Measurements from ENCODE around the gene EDC3.

Gene EDC3

GRCh38 chr15:74624020-74624602 lies 71.7 kb downstream of the EDC3 start:
- DNase-seq (ENCODE audit: low spot score): no peak

DNA sequence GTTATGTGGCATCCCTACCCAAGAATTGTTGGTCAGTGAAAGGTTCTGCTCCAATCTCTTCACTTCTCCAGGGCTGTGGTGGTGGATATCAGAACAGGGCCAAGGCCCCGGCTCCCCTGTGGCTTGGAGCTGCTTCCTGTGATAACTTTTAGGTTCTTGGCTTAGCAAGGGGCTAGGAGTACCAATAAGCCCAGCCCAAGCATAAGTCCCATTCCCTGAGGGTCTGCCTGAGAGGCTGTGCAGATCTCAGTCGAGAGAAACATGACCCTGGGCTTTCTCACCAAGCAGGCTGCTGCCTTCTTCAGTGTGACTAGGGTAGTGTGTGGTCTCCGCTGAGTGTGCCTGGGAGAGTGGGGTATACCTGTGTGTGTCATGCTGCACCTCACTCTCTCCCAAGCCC lies 73.1 kb downstream of the EDC3 start:
- DNase-seq (ENCODE audit: low spot score): no peak

GRCh38 chr15:74621936-74622335 lies 73.9 kb downstream of the EDC3 start:
- DNase-seq (ENCODE audit: low spot score): no peak

GRCh38 chr15:74621546-74621920 lies 74.3 kb downstream of the EDC3 start:
- no peak for DNase-seq (ENCODE audit: low spot score)

GRCh38 chr15:74620636-74621545 lies 74.9 kb downstream of the EDC3 start:
- peak; percentile 77 for DNase-seq (ENCODE audit: low spot score)

DNA sequence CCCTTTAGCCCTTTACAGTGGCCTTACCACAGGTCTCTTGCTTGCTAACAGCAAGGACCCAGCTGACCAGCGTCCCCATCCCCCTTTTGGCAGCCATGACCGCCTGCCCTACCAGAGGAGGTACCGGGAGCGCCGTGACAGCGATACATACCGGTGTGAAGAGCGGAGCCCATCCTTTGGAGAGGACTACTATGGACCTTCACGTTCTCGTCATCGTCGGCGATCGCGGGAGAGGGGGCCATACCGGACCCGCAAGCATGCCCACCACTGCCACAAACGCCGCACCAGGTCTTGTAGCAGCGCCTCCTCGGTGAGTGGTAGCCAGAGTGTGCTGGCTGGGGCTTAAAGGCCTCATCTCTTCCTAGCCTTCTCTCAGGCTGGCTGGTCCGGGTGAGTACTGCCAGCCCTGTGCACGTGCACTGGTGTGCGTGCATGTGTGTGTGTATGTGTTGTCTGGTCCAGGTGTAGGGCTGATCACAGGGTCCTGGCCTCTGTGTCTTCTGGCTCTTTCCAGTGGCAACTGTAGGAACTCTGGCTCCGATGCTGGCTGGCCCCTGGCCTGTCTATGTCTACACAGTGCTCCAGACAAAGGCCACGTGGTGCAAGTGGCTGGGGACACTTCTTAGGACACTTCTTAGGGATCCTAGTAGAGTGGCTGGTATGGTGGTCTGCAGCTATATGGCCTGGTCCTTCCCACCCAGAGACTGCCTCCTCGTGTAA lies 75.7 kb downstream of the EDC3 start:
- no peak for DNase-seq (ENCODE audit: low spot score)

DNA sequence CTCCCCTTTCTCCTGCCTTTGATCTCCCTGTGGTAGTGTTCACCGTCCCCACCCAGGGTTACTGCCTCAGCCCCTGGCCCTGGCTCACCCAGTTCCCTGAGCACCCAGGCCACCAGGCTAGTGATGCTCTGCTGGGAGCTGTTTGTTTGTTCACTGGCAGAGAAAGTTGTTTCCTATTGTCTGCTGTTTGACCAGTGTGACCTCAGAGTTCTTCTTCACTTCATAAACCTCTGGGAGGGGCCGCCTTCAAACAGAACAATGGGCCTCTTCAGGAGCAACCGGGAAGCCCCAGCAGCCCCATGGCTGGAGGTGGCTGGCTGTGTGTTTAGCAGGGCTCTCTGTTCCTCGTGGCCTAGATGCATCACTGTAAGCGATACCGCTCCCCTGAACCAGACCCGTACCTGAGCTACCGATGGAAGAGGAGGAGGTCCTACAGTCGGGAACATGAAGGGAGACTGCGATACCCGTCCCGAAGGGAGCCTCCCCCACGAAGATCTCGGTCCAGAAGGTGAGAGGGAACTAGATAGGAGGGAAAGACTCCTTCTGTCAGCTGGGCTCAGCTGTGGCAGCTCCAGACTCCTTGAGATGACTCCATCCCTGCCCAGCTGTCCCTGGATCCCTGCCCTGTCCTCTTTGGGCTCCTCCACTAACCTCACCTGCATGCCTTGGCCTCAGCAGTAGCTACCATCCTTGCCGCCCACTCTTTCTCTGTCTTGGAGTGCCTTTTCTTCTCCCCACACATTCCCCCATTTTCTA lies 76.8 kb downstream of the EDC3 start:
- peak; percentile 12 for DNase-seq (ENCODE audit: low spot score)

DNA sequence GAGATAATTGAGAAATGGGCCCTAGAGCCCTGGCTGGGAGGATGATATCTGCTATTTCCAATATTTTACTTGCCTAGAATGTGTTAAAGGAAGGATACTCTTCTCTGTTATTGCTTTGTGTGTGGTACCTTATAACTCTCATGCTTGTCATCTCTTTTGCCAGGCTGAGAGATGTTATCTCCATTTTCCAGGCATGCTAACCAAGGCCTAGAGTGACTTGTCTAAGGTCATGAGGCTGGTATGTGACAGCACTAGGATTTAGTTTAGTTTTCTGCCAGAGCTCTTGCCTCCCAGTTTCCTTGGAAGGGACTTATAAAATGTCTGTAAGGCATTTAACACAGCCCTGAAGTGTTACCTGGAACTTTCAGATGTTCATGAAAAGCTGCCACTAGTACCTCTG lies 78.8 kb downstream of the EDC3 start:
- no peak for DNase-seq (ENCODE audit: low spot score)

GRCh38 chr15:74616366-74616939 lies 79.4 kb downstream of the EDC3 start:
- DNase-seq (ENCODE audit: low spot score): peak; percentile 87

DNA sequence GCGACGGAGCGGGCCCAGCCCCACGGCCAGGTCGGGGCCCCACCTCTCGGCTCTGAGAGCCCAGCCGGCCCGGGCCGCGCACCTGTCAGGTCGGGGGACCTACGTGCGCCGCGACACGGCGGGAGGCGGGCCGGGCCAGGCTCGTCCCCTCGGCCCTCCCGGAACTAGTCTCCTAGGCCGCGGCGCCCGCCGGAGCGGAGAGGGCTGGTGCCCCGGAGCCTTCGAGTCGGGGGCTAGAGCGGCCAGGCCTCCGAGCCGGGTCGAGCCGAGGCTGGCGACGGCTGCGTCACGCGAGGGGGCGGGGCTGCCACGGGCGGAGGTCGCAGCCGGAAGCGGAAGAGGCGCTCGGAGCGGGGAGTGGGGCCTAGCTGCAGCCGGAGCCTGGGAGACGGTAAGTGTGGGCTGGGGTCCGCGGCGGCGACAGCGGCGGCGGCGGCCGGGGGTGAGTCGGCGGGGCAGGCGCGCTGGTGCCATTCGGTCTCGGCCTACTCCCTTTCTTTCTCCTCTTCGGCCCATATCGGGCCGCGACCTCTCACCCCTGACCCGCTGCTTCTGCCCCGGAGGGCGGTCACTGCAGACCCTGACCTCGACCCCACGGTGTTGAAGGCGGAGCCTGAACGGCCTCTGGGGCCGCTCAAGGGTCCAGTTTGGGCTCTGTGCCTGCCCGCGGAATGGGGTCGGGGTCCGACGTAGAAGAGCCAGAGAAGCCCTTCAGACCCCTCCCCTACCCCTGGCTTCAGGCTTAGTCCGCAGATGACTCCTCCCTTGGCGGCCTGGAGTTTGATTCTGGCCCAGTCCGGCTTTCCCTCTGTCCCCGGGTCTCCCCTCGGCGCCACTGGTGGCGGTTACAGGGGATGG lies 80.1 kb downstream of the EDC3 start, which contains the start of gene CLK3:
Gene CLK3, plus strand, starts transcription at position 329 of the 858 bp plus-strand sequence. CDS start 3,361 bp downstream, outside the sequence.
- DNase-seq (ENCODE audit: low spot score): peak; percentile 96

DNA sequence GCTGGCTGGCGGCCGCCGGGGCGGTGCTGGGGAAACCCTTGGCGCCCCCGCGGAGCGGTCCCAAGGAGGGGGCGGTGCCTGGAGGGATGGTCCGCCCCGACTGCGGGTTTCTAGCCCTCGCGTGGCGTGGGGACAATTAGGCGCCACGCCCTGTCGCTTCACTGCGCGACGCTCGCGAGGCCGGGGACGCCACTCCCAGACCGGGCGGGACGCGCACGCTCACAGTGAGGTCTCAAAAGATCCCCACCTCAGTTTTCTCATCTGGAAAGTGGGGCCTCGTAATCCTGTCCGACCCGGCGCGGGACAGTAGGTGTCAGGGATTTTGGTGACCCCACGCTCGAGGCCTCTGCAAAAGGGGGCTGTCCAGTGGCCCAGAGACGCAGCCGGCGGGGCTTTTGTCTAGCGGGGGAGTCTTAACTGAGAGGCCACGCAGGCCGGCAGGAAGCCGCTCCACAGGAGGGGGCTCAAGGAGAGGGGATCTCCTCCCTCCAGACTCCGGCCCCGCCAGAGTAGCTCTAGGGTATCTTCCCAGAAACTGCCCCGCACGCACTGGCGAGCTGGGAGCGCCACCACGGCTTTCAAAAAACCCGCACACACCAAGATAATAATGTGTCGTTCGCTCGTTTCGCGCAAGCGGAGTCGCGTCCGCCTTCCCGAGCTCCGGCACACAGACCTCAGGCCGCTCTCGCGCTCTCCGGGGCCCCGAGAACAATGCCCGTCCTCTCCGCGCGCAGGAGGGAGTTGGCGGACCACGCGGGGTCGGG lies 80.9 kb downstream of the EDC3 start:
- peak; percentile 79 for DNase-seq (ENCODE audit: low spot score)

DNA sequence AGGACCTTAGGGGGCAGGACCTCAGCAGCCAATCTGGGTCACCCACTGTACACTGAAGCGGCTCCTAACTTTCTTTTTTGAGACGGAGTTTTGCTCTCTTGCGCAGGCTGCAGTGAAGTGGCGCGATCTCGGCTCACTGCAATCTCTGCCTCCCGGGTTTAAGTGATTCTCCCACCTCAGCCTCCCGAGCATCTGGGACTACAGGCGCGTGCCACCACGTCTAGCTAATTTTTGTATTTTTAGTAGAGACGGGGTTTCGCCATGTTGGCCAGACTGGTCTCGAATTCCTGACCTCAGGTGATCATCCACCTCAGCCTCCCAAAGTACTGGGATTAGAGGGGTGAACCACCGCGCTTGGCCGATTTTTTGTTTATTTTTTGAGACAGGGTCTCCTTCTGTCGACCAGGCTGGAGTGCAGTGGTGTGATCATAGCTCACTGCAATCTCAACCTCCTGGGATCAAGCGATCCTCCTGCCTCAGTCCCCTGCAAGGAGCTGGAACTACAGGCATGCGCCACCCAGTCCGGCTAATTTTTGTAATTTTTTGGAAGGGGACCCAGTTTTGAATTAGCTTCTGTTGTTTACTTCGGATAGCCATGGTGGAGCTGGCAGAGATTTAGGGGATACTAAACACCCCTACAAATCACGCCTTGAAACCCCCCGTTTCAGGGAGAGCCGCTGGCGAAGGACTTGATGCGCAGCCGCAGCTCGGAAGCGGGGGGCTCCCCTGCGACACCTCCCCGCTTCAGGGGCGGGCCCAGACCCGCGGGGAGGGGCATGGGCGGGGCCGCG lies 81.7 kb downstream of the EDC3 start:
- no peak for DNase-seq (ENCODE audit: low spot score)

DNA sequence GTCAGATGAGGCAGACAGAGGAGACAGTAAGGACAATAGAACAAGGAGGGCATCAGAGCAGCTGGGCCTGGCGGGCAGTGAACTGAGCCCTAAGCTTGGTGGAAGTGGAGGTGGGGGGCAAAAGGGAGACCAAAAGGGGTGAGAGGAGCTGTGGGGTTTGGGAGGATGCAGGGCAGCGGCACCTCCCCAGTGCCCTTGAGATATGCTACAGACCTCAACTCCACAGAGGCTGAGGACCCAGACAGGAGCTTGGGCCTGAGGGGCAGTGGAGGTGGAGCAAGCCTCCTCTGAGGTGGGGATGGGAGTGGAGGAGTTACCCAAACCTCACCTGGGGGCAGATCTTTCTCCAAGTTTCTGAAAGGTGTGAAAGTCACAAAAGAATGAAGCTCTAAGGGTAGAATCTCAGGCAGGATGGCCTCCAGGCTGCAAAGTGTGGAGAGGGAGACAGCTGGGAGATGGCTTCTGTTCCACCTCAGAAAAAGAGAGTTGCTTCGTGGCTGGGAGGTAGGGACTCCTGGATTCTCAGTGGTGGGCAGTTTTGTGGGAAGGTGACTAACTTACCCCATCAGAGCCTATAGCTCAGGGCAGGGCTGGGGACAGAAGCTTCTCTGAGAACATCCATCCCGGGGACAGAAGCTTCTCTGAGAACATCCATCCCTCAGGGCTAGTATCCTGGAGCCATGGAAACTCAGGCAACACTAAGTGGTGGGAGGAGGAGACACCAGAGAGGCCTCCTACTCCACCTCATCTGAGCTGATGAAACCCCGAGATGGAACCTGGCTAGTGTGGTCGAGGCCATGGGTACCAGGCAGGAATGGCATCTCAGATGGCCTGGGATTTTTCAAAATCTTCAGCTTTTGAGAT lies 82.5 kb downstream of the EDC3 start:
- DNase-seq (ENCODE audit: low spot score): no peak

- DNase-seq (ENCODE audit: low spot score): no peak
Measured at GRCh38 chr15:74612677-74613076, 83.1 kb downstream of the EDC3 start.

DNA sequence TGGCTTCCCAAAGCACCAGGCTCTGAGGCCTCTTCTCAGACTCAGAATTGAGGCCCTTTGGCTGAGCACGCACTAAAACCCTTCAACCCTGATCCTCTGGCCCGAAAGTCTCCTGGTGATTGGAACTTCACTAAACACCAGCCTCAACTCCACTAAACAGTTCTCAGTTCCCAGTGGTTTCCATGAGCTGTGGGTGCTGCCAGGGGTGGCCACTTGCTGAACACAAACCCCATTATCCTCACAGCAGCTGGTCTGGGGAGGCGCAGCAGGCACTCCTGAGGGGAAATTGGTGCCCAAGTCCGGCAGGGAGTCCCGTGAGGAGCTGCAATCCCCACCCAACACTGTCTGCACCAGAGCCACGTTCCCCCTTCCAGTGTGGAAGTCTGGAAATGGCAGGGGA lies 84.0 kb downstream of the EDC3 start:
- DNase-seq (ENCODE audit: low spot score): no peak

GRCh38 chr15:74611341-74611740 lies 84.5 kb downstream of the EDC3 start:
- no peak for DNase-seq (ENCODE audit: low spot score)

- DNase-seq (ENCODE audit: low spot score): no peak
Measured at GRCh38 chr15:74610302-74610951, 85.4 kb downstream of the EDC3 start.

- DNase-seq (ENCODE audit: low spot score): no peak
Measured at GRCh38 chr15:74609938-74610301, 85.9 kb downstream of the EDC3 start.
